H1 (cell line): Measurements from ENCODE around the gene RXRA. TPM values are rescaled to one million over a fixed set of nuclear protein-coding genes. Genes with fewer than 3 reads are reported as not detected.

Experiments
- CTCF ChIA-PET: fragments of 300-600 bp; sonication (Branson Sonifier 250); formaldehyde crosslinking; loops from one replicate; lab custom pipeline; 2021; ENCODE audit not compliant: partially characterized antibody; lab: Charles Lee
- POLR2A ChIA-PET: fragments of 300-600 bp; sonication (Branson Sonifier 250); formaldehyde crosslinking; loops from one replicate; lab custom pipeline; 2021; ENCODE audit warnings: inconsistent platforms; ENCODE audit not compliant: partially characterized antibody; lab: Charles Lee
- DNase-seq, 2 experiments: peaks; one replicate each; pipeline versions ENCODE4 v3.0.0 to v3.0.0-alpha.2; 2010 to 2022; ENCODE audit warnings: low spot score in 2 of 2, low read depth in 1 of 2, mixed read lengths in 1 of 2
- FAIRE-seq: peaks from 2 replicates; lab custom pipeline; 2011; peaks lifted over from hg19 to GRCh38; lab: Jason Lieb, UNC
- H2AFZ ChIP-seq: 2 replicates; pipeline ENCODE4 v1.8.1; 2012; ENCODE audit warnings: low read length, inconsistent platforms
- H2AK5ac ChIP-seq: 2 replicates; pipeline ENCODE4 v1.6.1; 2013; ENCODE audit warnings: low read depth, low read length
- H2BK120ac ChIP-seq: replicated peaks from 2 replicates; pipeline ENCODE3; 2013; ENCODE audit warnings: low read depth, low read length, inconsistent platforms
- H2BK12ac ChIP-seq: 2 replicates; pipeline ENCODE4 v1.6.1; 2013; ENCODE audit warnings: low read depth, low read length
- H2BK15ac ChIP-seq: 2 replicates; pipeline ENCODE4 v1.6.1; 2013; ENCODE audit warnings: low read length
- H2BK20ac ChIP-seq: 2 replicates; pipeline ENCODE4 v1.6.1; 2013; ENCODE audit warnings: low read length
- H2BK5ac ChIP-seq: 2 replicates; pipeline ENCODE4 v1.6.1; 2013; ENCODE audit warnings: low read depth, low read length
- H3K14ac ChIP-seq: 2 replicates; pipeline ENCODE4 v1.6.1; 2013; ENCODE audit warnings: inconsistent platforms; ENCODE audit not compliant: insufficient read length
- H3K18ac ChIP-seq: 2 replicates; pipeline ENCODE4 v1.6.1; 2013; ENCODE audit warnings: low read length; ENCODE audit errors: extremely low read depth
- H3K23ac ChIP-seq: 2 replicates; pipeline ENCODE4 v1.6.1; 2013; ENCODE audit warnings: inconsistent platforms; ENCODE audit not compliant: insufficient read length
- H3K23me2 ChIP-seq: 2 replicates; pipeline ENCODE4 v1.6.1; 2013; ENCODE audit warnings: low read depth, low read length
- H3K27ac ChIP-seq: 2 replicates; pipeline ENCODE4 v1.6.1; 2011; ENCODE audit warnings: low read depth, low read length, inconsistent platforms
- H3K27me3 ChIP-seq, 4 experiments: replicated peaks in 1 of 4; 1 replicate in 1 of 4; 2 replicates in 3 of 4; pipeline versions ENCODE4 v1.6.1 to v1.8.1; 2011 to 2013; ENCODE audit warnings: low read length in 3 of 4, mild to moderate bottlenecking in 3 of 4, inconsistent platforms in 2 of 4, mixed read lengths in 2 of 4, moderate library complexity in 1 of 4; ENCODE audit not compliant: control insufficient read depth in 3 of 4, insufficient read depth in 3 of 4; ENCODE audit errors: extremely low read depth in 1 of 4
- H3K36me3 ChIP-seq, 4 experiments: 2 replicates each; pipeline versions ENCODE4 v1.6.1 to v1.8.1; 2011 to 2013; ENCODE audit warnings: mild to moderate bottlenecking in 4 of 4, low read length in 3 of 4, moderate library complexity in 2 of 4, control low read depth in 1 of 4, inconsistent platforms in 1 of 4; ENCODE audit not compliant: insufficient read depth in 4 of 4, control insufficient read depth in 2 of 4
- H3K4ac ChIP-seq: replicated peaks from 2 replicates; pipeline ENCODE3; 2013; ENCODE audit warnings: low read length, low read depth, mixed read lengths, inconsistent platforms; ENCODE audit not compliant: insufficient read length
- H3K4me1 ChIP-seq, 4 experiments: replicated peaks in 1 of 4; 1 replicate in 1 of 4; 2 replicates in 3 of 4; pipeline versions ENCODE4 v1.6.1 to v1.8.1; 2011 to 2013; ENCODE audit warnings: low read length in 3 of 4, inconsistent platforms in 2 of 4, mixed read lengths in 1 of 4; ENCODE audit not compliant: insufficient read depth in 4 of 4, control insufficient read depth in 3 of 4
- H3K4me2 ChIP-seq, 2 experiments: 2 replicates each; pipeline versions ENCODE4 v1.6.1 to v1.8.1; 2011 to 2013; ENCODE audit warnings: low read depth in 2 of 2, low read length in 2 of 2, control low read depth in 1 of 2, inconsistent platforms in 1 of 2, mild to moderate bottlenecking in 1 of 2; ENCODE audit not compliant: insufficient read depth in 1 of 2
- H3K4me3 ChIP-seq, 4 experiments: fragments of 200-600, 300-600 bp in 1 of 4; sonication (generic), shearing (Covaris generic), sonication (Bioruptor Twin) in 1 of 4; 2 replicates each; pipeline versions ENCODE4 v1.5.1 to v1.8.1; 2011 to 2016; ENCODE audit warnings: low read length in 4 of 4, low read depth in 3 of 4, control low read depth in 2 of 4, inconsistent platforms in 2 of 4, mild to moderate bottlenecking in 2 of 4, mixed read lengths in 1 of 4, moderate library complexity in 1 of 4; ENCODE audit not compliant: insufficient read depth in 2 of 4; ENCODE audit errors: extremely low read depth in 1 of 4
- H3K56ac ChIP-seq: replicated peaks from 2 replicates; pipeline ENCODE3; 2013; ENCODE audit warnings: low read depth, mild to moderate bottlenecking, mixed read lengths, low read length, inconsistent platforms; ENCODE audit not compliant: insufficient read length
- H3K79me1 ChIP-seq: 2 replicates; pipeline ENCODE4 v1.6.1; 2013; ENCODE audit warnings: low read depth, low read length, control low read depth
- H3K79me2 ChIP-seq, 2 experiments: 2 replicates each; pipeline versions ENCODE4 v1.6.1 to v1.8.1; 2012 to 2013; ENCODE audit warnings: low read length in 2 of 2, mild to moderate bottlenecking in 2 of 2, inconsistent platforms in 1 of 2; ENCODE audit not compliant: insufficient read depth in 2 of 2, control insufficient read depth in 1 of 2
- H3K9ac ChIP-seq, 4 experiments: replicated peaks in 1 of 4; 1 replicate in 1 of 4; 2 replicates in 3 of 4; pipeline versions ENCODE4 v1.6.1 to v1.8.1; 2011 to 2013; ENCODE audit warnings: low read depth in 3 of 4, low read length in 3 of 4, control low read depth in 2 of 4, mild to moderate bottlenecking in 2 of 4, moderate library complexity in 2 of 4, inconsistent platforms in 1 of 4; ENCODE audit errors: extremely low read depth in 1 of 4
- H3K9me3 ChIP-seq, 2 experiments: 2 replicates each; pipeline versions ENCODE4 v1.6.1 to v1.8.1; 2012 to 2013; ENCODE audit warnings: mild to moderate bottlenecking in 2 of 2, moderate library complexity in 2 of 2, control low read depth in 1 of 2, inconsistent platforms in 1 of 2, low read depth in 1 of 2, low read length in 1 of 2, mixed read lengths in 1 of 2; ENCODE audit not compliant: insufficient read depth in 2 of 2
- H4K20me1 ChIP-seq, 2 experiments: replicated peaks in 1 of 2; 2 replicates each; pipeline versions ENCODE3 to v1.8.1; 2011 to 2013; ENCODE audit warnings: inconsistent platforms in 2 of 2, low read length in 2 of 2, mild to moderate bottlenecking in 1 of 2; ENCODE audit not compliant: insufficient read depth in 2 of 2, control insufficient read depth in 1 of 2
- H4K5ac ChIP-seq: 2 replicates; pipeline ENCODE4 v1.6.1; 2013; ENCODE audit warnings: low read length, low read depth, mixed read lengths, inconsistent platforms; ENCODE audit not compliant: insufficient read length
- H4K8ac ChIP-seq: 2 replicates; pipeline ENCODE4 v1.8.0; 2013; ENCODE audit warnings: mild to moderate bottlenecking, moderate library complexity, low read length, inconsistent platforms; ENCODE audit not compliant: insufficient read depth; ENCODE audit errors: extremely low read depth
- H4K91ac ChIP-seq: replicated peaks from 2 replicates; pipeline ENCODE3; 2013; ENCODE audit warnings: low read length, mixed read lengths, inconsistent platforms; ENCODE audit not compliant: insufficient read length
- ASH2L ChIP-seq: fragments of 200-600, 300-600 bp; sonication (generic); IDR thresholded peaks from one replicate; pipeline ENCODE4 v1.7.1; 2017; ENCODE audit warnings: low read length
- BRCA1 ChIP-seq: IDR thresholded peaks from 2 replicates; pipeline ENCODE4 v1.6.1; 2012; ENCODE audit warnings: low read depth, low read length, improper control_type of control experiment
- CHD1 ChIP-seq: IDR thresholded peaks from 2 replicates; pipeline ENCODE4 v1.6.1; 2012; ENCODE audit warnings: low read depth, low read length, improper control_type of control experiment
- EGR1 ChIP-seq: IDR thresholded peaks from 2 replicates; pipeline ENCODE4 v1.6.1; 2011; ENCODE audit warnings: low read depth, low read length, borderline replicate concordance
- RFX5 ChIP-seq: IDR thresholded peaks from 2 replicates; pipeline ENCODE4 v1.6.1; 2011; ENCODE audit warnings: low read depth, low read length, improper control_type of control experiment, borderline replicate concordance
- RNF2 ChIP-seq: fragments of 200-900, 300-1000 bp; sonication (generic); IDR thresholded peaks from 2 replicates; pipeline ENCODE4 v1.7.1; 2016; ENCODE audit warnings: borderline replicate concordance, low read depth, mild to moderate bottlenecking, antibody characterized with exemption, low read length; ENCODE audit not compliant: poor library complexity, severe bottlenecking; ENCODE audit errors: missing control alignments
- SP4 ChIP-seq: IDR thresholded peaks from 2 replicates; pipeline ENCODE4 v1.6.1; 2012; ENCODE audit warnings: low read length, inconsistent platforms
- TAF1 ChIP-seq: IDR thresholded peaks from 2 replicates; pipeline ENCODE4 v1.6.1; 2011; ENCODE audit warnings: mild to moderate bottlenecking, low read depth, low read length
- TAF7 ChIP-seq: optimal IDR thresholded peaks from 2 replicates; pipeline ENCODE3; 2011; ENCODE audit warnings: low read depth, mild to moderate bottlenecking, inconsistent platforms, low read length, moderate library complexity, borderline replicate concordance
- WGBS, 2 experiments: shearing (Covaris generic) in 1 of 2; methylation state at CpG; one replicate each; pipeline versions ENCODE4 v1.1.6 to v1.1.7; 2013 to 2015; ENCODE audit warnings: low lambda C conversion rate in 2 of 2, mixed read lengths in 2 of 2, inconsistent platforms in 1 of 2, low coverage in 1 of 2, missing lambda C conversion rate in 1 of 2; ENCODE audit not compliant: insufficient replicate concordance in 2 of 2, insufficient coverage in 1 of 2, insufficient read length in 1 of 2; ENCODE audit errors: extremely low coverage in 1 of 2, missing lambda C conversion rate in 1 of 2; 5-methylcytosine and 5-hydroxymethylcytosine counted together
- polyA plus RNA-seq, 7 experiments: library from polyadenylated mRNA; depleted of rRNA in 3 of 7; stranded (reverse) in 5 of 7; unstranded in 2 of 7; fragments of >200 nt in 5 of 7; fragments of 200-250 nt in 2 of 7; gene quantifications; 1 replicate in 5 of 7; 2 replicates in 1 of 7; 4 replicates in 1 of 7; pipeline versions ENCODE4 v1.2.1 to v1.2.3, GENCODE V29; 2011 to 2013; ENCODE audit warnings: missing spikeins in 2 of 7, mixed read lengths in 2 of 7
- total RNA-seq: library from RNA; stranded (reverse); fragmentation: NEBNext Ultra II Directional; extraction: Animal tissue kit (Norgen Biotek cat#: 25700); gene quantifications from 2 replicates; pipeline ENCODE4 v1.2.1, GENCODE V29; 2021
- TF ChIP-seq, protein P1 (sequence below): IDR thresholded peaks from 2 replicates; pipeline ENCODE4 v1.6.1; 2011; ENCODE audit warnings: low read depth, mild to moderate bottlenecking, low read length; ENCODE audit not compliant: insufficient read depth

The RXRA gene
- total and polyA plus RNA-seq, 2 of the 8 experiments (the other 6 are each of a cell fraction or from before 2014, with no cell fraction given) = 9.8 to 29.4 TPM

DNA sequence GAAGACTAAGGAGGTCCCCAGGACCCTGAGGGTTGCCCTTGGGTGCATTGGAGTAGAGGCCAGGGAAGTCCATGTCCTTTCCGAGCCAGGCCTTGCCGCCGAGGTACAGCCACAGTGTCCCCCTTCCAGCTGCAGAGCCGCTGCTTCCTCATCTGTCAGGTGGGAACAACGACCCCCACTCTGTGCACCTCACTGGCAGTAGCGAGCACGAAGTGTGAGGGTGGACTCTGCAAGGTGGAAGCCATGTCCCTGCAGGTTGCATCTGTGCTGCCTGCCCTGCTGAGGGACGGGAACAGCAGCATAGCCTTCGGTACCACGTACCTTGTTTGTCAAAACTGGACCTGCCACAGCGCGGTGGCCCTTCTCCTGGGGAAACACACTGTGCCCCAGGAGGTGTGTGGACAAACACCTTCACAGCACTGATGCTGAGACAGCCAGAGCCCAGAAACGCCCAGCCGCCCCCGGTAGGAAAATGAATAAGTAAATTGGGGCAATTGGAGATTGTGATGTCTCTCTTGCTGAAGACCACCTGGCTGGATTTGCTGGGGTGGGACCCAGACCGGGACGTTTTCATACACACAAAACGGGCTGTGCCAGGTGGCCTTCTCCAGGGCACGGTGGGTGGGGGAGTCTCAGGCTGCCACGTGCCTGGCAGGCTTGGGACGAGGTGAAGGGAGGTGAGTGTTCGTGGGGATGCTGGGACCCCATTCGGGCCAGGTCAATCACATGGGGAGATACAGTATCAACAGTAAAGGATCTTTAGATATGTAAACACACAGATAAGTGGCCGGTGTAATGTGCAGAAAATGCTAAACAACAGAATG, 157.3 kb downstream of the RXRA start:
- no peak overlapping the region for H3K18ac ChIP-seq
- ChIA-PET POLR2A (no interaction called here), CTCF (no interaction called here)
- H3K4ac ChIP-seq = peak overlapping the region; percentile 80
- no peak overlapping the region for H3K4me2 ChIP-seq
- no peaks in the 10 kb centered on the region for H3K36me3 ChIP-seq
- H4K91ac ChIP-seq = no peak overlapping the region
- no peak overlapping the region for H2BK15ac ChIP-seq
- H2BK12ac ChIP-seq = no peak overlapping the region
- H3K9me3 ChIP-seq = no peaks in the 10 kb centered on the region; a peak in 1 of 4 replicates
- H2AK5ac ChIP-seq = no peak overlapping the region
- no peak overlapping the region for H3K9ac ChIP-seq
- no peak overlapping the region for H2BK120ac ChIP-seq
- no peaks in the 10 kb centered on the region for H3K79me2 ChIP-seq
- H3K4me1 ChIP-seq = no peaks in the 10 kb centered on the region
- 92% methylated on average over 23 of the region's 24 CpGs; no CpG with 5 or more reads in 1 of the 2 experiments for WGBS, 2 experiments
- no peak overlapping the region for H4K5ac ChIP-seq
- no peak overlapping the region for H3K14ac ChIP-seq
- no peak overlapping the region for H3K27ac ChIP-seq
- H3K27me3 ChIP-seq = no peaks in the 10 kb centered on the region
- H4K8ac ChIP-seq = no peak overlapping the region; the same call in 1 of the 2 replicates
- no peak overlapping the region for H3K56ac ChIP-seq
- H4K20me1 ChIP-seq = peaks cover 0 to 2% of the 10 kb centered on the region in 2 experiments
- H3K23ac ChIP-seq = no peak overlapping the region
- TF ChIP-seq ASH2L (no peak), TAF7 (no peak), BRCA1 (no peak), CHD1 (no peak), EGR1 (no peak), RFX5 (no peak), SP4 (no peak), RNF2 (no peak), TAF1 (no peak)
- TF ChIP-seq, protein P1, sequence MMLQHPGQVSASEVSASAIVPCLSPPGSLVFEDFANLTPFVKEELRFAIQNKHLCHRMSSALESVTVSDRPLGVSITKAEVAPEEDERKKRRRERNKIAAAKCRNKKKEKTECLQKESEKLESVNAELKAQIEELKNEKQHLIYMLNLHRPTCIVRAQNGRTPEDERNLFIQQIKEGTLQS = no peak
- DNase-seq = no peak
- H2BK5ac ChIP-seq = no peak overlapping the region
- H2BK20ac ChIP-seq = no peak overlapping the region
- no peaks in the 10 kb centered on the region for H3K23me2 ChIP-seq
- H2AFZ ChIP-seq = no peak overlapping the region
- H3K79me1 ChIP-seq = no peaks in the 10 kb centered on the region; the same call in 1 of the 2 replicates
- FAIRE-seq = no peak
- no peak overlapping the region for H3K4me3 ChIP-seq
